MV-4-11 (cell line): Measurements from ENCODE around the gene DAP.
"Not testable (repeated sequence)": the region's sequence is repeated elsewhere in the genome, so short reads cannot be mapped to it uniquely, and the experiment has no call there.

Source experiments
- DNase-seq: peaks from one replicate; lab custom pipeline; 2025; lab: John Stamatoyannopoulos, UW

Gene DAP

DNA sequence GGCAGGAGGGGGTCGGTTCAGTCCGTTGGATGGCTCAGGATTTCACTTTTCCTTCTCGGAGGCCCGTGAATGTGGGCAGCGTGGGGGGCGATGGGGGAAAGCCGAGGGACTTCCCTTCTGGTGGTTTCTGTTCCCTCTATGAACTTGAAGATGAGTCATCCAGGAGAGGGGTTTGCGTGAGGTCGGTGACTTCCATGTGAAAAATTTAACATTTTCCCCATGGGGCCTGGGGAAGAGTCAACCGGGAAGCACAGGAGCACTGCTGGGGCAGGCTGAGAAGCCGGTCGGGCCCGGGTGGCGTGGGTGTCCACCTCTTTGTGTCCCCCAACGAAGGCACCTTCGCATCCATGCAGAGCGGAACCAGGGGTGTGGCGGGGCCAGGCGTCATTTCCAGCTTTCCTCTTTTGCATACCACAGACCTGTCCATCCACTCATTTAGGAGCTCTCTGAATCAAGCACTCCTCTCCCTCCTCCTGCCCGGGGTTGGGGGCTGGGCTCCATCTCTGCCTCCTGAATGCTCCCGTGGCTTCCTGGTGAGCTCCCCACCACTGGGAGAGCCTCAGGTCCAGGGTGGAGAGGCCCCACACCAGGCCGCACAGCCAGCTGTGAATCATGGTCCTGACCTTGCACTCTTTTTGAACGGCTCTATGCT lies 128.8 kb downstream of the DAP start:
- peak; percentile 88 for DNase-seq

DNA sequence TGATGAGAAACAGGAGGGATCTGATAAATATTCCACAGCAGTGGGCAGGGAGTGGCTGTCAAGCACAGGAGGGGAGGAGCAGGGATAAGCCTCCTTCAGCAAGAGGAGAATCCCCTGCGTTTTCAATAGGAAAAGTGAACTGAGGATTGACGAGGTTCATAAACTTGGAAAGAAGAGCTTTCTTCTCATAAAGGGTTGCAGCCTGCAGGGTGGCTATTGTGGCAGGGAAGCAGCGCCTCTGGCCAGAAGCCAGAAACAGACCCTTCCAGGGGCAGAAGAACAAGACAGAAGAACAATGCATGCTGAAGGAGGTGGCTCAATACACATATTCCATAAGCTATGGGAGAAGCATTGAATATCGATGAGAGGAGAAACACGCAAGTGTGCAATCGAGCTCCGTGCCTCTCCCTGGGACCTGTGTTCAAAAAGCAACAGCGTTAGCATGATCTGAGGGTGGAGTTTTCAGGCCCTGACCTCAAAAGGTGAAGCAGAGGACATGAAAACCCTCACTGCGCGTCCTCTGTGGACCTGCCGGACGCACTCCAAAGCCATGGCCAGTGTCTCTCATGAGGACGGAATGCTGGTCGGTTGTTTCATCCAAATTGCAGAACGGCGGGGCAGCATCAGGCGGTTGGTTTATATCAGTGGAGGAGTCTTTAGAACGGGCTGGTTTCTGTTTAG lies 129.6 kb downstream of the DAP start:
- DNase-seq = no peak

DNA sequence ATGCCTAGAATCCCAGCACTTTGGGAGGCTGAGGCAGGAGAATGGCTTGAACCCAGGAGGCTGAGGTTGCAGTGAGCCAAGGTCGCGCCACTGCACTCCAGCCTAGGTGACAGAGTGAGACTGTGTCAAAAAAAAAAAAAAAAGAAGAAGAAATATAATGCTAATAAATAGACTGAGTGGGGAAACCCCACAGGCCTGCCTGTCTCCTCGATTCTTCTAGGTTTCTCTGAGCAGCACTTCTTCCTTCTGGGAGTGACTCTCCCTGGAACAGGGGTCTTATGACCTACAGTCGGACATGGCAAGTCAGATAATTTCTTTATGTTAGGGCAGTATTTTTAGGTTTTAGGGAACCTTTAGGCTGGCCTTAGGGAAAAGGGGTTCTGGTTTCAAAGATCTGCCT lies 130.3 kb downstream of the DAP start:
- not testable (repeated sequence) for DNase-seq

DNA sequence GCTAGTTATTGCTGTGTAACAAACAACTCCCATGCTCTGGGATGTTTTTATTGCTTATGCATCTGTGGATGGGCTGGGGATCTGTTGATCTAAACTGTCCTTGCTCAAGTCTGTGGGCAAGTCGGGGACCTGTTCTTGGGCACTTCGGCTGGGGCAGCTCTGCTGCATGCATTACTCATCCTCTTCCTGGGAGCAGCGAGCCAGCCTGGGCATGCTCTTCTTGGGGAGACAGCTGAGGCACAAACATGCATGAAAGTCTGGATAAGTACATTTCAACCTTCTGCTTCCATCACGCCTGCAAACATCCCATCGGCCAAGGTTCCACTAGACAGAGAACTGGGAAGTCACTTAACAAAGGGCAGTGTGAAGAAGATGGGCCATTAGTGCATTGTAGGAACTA lies 130.9 kb downstream of the DAP start:
- DNase-seq = no peak

DNA sequence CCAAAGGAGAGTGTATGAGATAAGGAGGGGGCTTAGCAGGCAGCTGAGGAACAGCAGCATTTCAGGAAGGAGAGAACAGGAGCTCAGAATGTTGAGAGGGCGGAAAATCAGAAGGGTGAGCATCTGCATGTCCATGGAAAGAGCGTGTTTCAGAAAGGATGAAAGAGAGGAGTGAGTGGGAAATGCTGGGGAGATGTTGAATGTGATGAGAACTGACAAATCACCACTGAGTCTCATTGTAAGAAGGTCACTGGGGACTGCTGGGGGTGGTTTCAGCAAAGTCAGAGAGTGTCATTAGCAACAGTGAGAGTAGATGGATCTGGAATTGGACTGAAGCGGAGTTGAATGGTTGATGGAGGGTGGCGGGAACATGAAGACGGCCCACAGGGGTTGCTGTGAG lies 131.4 kb downstream of the DAP start:
- no peak for DNase-seq
